Adrenal gland (tissue), 12 donors: ENCODE results near the gene EGLN3. TPM values are rescaled to one million over a fixed set of nuclear protein-coding genes. Genes with fewer than 3 reads are reported as not detected.
"Not testable (repeated sequence)": the region's sequence is repeated elsewhere in the genome, so short reads cannot be mapped to it uniquely, and the experiment has no call there.

Source experiments
- DNase-seq, 7 donors: peaks; one replicate each; pipeline ENCODE4 v3.0.0-alpha.2; 2019 to 2020
- H3K27ac ChIP-seq, 5 donors: fragments of 200-600 bp; sonication (generic) in 4 of 5; 1 replicate in 3 of 5; 2 replicates in 2 of 5; pipeline versions ENCODE4 v1.5.1 to v1.8.0; 2016 to 2020; ENCODE audit warnings: mild to moderate bottlenecking in 1 of 5
- H3K27me3 ChIP-seq: fragments of 200-600 bp; 2 replicates; pipeline ENCODE4 v1.8.0; 2021
- H3K36me3 ChIP-seq, 2 donors: fragments of 200-600 bp; replicated peaks in 1 of 2; 1 replicate in 1 of 2; 2 replicates in 1 of 2; pipeline versions ENCODE4 v1.5.1 to v1.8.0; 2018 to 2022
- H3K4me1 ChIP-seq, 2 donors: fragments of 200-600 bp; replicated peaks in 1 of 2; 1 replicate in 1 of 2; 2 replicates in 1 of 2; pipeline versions ENCODE4 v1.5.1 to v1.8.0; 2018 to 2021
- H3K4me3 ChIP-seq, 4 donors: fragments of 200-600 bp; sonication (generic) in 3 of 4; one replicate each; pipeline ENCODE4 v1.5.1; 2016 to 2018
- H3K9me3 ChIP-seq, 3 donors: fragments of 200-600 bp; sonication (generic) in 1 of 3; replicated peaks in 1 of 3; 1 replicate in 2 of 3; 2 replicates in 1 of 3; pipeline versions ENCODE4 v1.5.1 to v1.8.0; 2016 to 2021
- POLR2A ChIP-seq, 2 donors: fragments of 450-650 bp; IDR thresholded peaks; one replicate each; pipeline ENCODE4 v1.6.1; 2017; ENCODE audit warnings: antibody characterized with exemption in 2 of 2, mild to moderate bottlenecking in 2 of 2, moderate library complexity in 1 of 2
- WGBS, 4 donors: extraction: QIAGEN DNeasy Blood & Tissue Kit in 2 of 4; methylation state at CpG; one replicate each; pipeline versions ENCODE4 v1.1.5 to v1.1.7; 2013 to 2017; 5-methylcytosine and 5-hydroxymethylcytosine counted together
- intact Hi-C, 2 donors: fragments of 100-400 bp; cut with DNase I; formaldehyde crosslinking; loops; one replicate each; pipeline versions ENCODE4 v1.14.1 to v1.15.0; 2022 to 2023
- polyA plus RNA-seq, 3 donors: library from polyadenylated mRNA; stranded (reverse); fragments of 200-250 nt in 2 of 3; fragments of 350-450 nt in 1 of 3; fragmentation: Illumina TruSeq in 1 of 3; extraction: RNeasy Lipid Tissue Mini Kit (QIAGEN cat#74804) in 1 of 3; gene quantifications; one replicate each; pipeline ENCODE4 v1.2.3, GENCODE V29; 2013 to 2014
- total RNA-seq, 9 donors: library from RNA; depleted of rRNA in 4 of 9; stranded (reverse); fragments of >200 nt in 4 of 9; fragments of 120-200 nt in 1 of 9; fragmentation: NEBNext Ultra II Directional in 1 of 9; extraction: Animal tissue kit (Norgen Biotek cat#: 25700) in 1 of 9; gene quantifications; one replicate each; pipeline versions ENCODE4 v1.1.0 to v1.2.4, GENCODE V29; 2013 to 2023
- TF ChIP-seq, protein P1 (sequence below), 6 experiments: fragments of 450-650 bp in 4 of 6; fragments of 200-600 bp in 2 of 6; sonication (generic) in 1 of 6; IDR thresholded peaks; 1 replicate in 5 of 6; 2 replicates in 1 of 6; pipeline versions ENCODE4 v1.5.1 to v1.8.0; 2016 to 2021; ENCODE audit warnings: antibody characterized with exemption in 6 of 6, mild to moderate bottlenecking in 2 of 6, moderate library complexity in 1 of 6
- donor health status: healthy with polysubstance abuse.
- donor health status: Bipolar disorder and iron deficiency.
- donor health status: DM: yes; HTN: yes; CAD: no.
- donor health status: DM: no; HTN: no; CAD: no.
- donor health status: DM: no; HTN: no; CAD: no.
- donor health status: DM: yes; HTN: yes; CAD: no.

The EGLN3 gene
- total and polyA plus RNA-seq, 12 donors: 0.18 to 7.4 (median 0.78) TPM

DNA sequence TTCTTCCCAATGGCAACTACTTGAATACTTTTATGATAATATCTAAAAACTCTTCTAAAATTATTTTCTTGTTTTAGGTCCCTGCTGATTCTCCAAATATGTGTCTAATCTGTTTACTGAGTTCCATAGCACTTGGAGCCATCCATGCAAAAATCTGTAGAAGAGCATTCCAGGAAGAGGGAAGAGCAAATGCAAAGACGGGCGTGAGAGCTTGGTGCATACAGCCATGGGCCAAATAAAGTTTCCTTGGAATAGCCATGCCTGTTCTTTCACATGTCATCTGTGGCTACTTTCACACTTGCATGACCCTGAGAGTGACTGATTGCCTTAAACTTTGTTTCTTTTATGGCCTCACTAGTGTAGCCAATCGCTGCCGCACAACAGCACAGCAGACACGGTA, 13.0 kb upstream of the EGLN3 start:
- no peak for DNase-seq
- Histone ChIP-seq H3K36me3 (no peaks in the 10 kb centered on the region), H3K9me3 (no peaks in the 10 kb centered on the region), H3K4me3 (no peak overlapping the region), H3K4me1 (no peaks in the 10 kb centered on the region), H3K27me3 (peaks cover 5% of the 10 kb centered on the region), H3K27ac (no peak overlapping the region)
- intact Hi-C loops: no loop called here
- WGBS, 4 donors: 84 to 93% (median 86%) methylated on average over 5 of the region's 5 CpGs
- TF ChIP-seq POLR2A (IDR thresholded peaks at IDR 0.05): no peak

DNA sequence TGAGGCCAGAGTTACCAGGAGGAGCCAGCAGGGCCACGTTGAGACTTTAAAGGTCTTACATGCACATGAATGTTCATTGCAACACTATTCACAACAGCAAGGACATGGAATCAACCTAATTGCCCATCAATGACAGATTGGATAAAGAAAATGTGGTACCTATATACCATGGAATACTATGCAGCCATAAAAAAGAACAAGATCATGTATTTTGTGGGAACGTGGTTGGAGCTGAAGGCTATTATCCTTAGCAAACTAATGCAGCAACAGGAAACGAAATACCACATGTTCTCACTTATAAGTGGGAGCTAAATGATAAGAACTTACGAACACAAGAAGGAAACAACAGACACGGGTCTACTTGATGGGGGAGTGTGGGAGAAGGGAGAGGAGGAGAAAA, 11.6 kb upstream of the EGLN3 start:
- intact Hi-C loops, H3K27ac ChIP-seq, H3K36me3 ChIP-seq, H3K4me3 ChIP-seq, H3K4me1 ChIP-seq, DNase-seq, H3K9me3 ChIP-seq: not testable (repeated sequence)
- H3K27me3 ChIP-seq: peaks cover 10% of the 10 kb centered on the region
- WGBS, 4 donors: 61 to 77% (median 69%) methylated on average over 5 of the region's 5 CpGs

DNA sequence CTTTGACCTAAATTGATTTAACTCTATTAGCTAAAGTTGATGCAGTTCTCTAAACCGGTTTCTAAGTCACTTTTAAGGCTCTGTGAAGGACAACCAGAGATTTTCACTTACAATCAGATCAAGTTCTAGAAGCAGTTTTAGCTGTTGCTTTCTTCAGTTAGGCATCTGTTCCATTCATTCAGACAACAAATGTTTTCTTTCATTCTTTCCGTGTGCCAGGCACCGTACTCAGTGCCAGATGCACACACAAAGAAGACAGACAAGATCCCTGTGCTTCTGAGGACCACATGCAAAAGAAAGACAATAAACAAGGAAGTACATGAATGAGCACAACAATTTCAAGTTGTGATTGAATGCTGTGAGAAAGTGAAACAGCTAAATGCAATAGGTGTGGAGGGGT, 11.1 kb upstream of the EGLN3 start:
- intact Hi-C loops: no loop called here
- DNase-seq: no peak
- H3K27ac ChIP-seq: no peak overlapping the region
- no peaks in the 10 kb centered on the region for H3K4me1 ChIP-seq
- H3K27me3 ChIP-seq: peaks cover 10% of the 10 kb centered on the region
- H3K36me3 ChIP-seq: no peaks in the 10 kb centered on the region
- TF ChIP-seq POLR2A (IDR thresholded peaks at IDR 0.05): no peak
- WGBS, 4 donors: 58 to 72% (median 69%) methylated on average over 3 of the region's 3 CpGs
- no peak overlapping the region for H3K4me3 ChIP-seq
- no peaks in the 10 kb centered on the region for H3K9me3 ChIP-seq

DNA sequence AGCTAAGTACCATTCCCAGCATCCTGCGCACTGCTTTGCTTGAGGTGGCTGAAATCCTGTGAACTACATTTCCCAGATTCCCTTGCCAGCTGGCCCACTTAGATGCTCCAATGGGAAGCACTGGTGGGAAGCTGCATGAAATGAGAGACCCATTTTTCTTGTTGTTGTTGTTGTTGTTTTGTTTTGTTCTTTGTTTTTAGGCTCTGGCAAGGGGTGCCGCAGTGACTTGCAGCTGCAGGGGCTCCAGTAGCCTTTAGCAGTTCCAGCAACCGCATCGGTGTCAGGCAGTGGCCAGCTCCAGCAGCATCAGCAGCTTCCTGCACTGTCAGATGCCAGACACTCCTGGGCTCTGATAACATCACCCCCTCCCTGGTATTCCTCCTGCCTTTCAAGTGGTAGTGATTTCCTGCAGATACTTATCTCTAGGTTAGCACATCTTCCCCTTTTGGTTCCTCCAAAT, 8.8 kb upstream of the EGLN3 start:
- intact Hi-C loops: no loop called here
- Histone ChIP-seq H3K9me3 (no peaks in the 10 kb centered on the region), H3K4me3 (no peak overlapping the region), H3K27ac (no peak overlapping the region), H3K27me3 (peaks cover 10% of the 10 kb centered on the region), H3K4me1 (no peaks in the 10 kb centered on the region), H3K36me3 (no peaks in the 10 kb centered on the region)
- DNase-seq: no peak
- 48 to 61% (median 55%) methylated on average over 4 of the region's 4 CpGs for WGBS, 4 donors
- no peak for TF ChIP-seq POLR2A (IDR thresholded peaks at IDR 0.05)
- TF ChIP-seq, protein P1, sequence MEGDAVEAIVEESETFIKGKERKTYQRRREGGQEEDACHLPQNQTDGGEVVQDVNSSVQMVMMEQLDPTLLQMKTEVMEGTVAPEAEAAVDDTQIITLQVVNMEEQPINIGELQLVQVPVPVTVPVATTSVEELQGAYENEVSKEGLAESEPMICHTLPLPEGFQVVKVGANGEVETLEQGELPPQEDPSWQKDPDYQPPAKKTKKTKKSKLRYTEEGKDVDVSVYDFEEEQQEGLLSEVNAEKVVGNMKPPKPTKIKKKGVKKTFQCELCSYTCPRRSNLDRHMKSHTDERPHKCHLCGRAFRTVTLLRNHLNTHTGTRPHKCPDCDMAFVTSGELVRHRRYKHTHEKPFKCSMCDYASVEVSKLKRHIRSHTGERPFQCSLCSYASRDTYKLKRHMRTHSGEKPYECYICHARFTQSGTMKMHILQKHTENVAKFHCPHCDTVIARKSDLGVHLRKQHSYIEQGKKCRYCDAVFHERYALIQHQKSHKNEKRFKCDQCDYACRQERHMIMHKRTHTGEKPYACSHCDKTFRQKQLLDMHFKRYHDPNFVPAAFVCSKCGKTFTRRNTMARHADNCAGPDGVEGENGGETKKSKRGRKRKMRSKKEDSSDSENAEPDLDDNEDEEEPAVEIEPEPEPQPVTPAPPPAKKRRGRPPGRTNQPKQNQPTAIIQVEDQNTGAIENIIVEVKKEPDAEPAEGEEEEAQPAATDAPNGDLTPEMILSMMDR (IDR thresholded peaks at IDR 0.05): no peak

DNA sequence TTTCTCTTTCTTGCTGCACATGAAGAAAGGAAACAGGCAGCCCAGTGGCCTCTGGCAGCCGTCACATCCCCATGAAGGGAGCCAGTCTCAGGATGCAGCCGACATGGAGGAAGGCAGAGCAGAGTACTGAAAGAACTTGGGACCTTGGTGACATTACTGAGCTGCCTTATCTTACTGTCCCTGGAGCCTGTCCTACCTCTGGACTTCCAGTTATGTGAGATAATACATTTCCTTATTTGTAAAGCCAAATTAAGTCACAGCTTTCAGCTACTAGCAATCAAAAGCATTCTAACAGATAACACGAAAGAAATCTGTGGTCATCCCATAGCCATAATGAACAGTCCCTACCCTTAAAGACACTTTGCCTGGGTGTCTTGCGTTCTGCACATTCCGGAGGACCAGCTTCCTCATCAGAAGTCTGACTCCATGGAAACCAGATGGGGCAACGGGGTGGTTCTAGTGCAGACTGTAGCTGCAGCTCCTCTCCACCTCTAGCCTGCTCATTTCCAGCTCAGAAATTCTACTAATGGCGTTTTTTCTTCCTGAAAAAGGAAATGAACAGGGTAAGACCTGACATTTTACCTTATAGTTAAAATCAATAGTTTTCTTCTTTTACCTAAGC, 7.8 kb upstream of the EGLN3 start:
- Histone ChIP-seq H3K36me3 (no peaks in the 10 kb centered on the region), H3K27ac (no peak overlapping the region), H3K4me1 (no peaks in the 10 kb centered on the region), H3K4me3 (no peak overlapping the region), H3K9me3 (no peaks in the 10 kb centered on the region), H3K27me3 (peaks cover 10% of the 10 kb centered on the region)
- no peak for DNase-seq
- 71 to 79% (median 76%) methylated on average over 7 of the region's 7 CpGs for WGBS, 4 donors
- no peak for TF ChIP-seq POLR2A (IDR thresholded peaks at IDR 0.05)
- TF ChIP-seq, protein P1 (IDR thresholded peaks at IDR 0.05): no peak
- intact Hi-C loops: no loop called here

DNA sequence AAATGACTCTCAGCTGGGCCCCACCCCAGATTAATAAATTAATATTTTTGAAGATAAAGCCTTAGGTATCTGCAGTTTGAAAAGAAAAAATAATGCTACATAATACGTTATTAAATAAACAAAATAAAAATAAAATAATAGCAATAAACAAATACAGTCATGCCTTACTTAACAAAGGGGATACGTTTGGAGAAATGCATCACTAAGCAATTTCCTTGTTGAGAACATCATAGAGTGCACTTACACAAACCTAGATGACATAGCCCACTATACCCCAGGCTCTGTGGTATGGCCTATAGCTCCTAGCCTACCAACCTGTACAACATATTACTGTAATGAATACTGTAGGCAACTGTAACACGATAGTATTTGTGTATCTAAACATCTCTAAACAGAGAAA, 7.1 kb upstream of the EGLN3 start:
- intact Hi-C loops: no loop called here
- TF ChIP-seq, protein P1 (IDR thresholded peaks at IDR 0.05): no peak
- TF ChIP-seq POLR2A (IDR thresholded peaks at IDR 0.05): no peak
- 64 to 77% (median 75%) methylated on average over 3 of the region's 3 CpGs for WGBS, 4 donors

More for the DNA sequence above, 7.1 kb upstream of the EGLN3 start:
- H3K4me3 ChIP-seq: no peak overlapping the region
- H3K9me3 ChIP-seq: no peaks in the 10 kb centered on the region
- H3K4me1 ChIP-seq: no peaks in the 10 kb centered on the region
- no peak for DNase-seq
- H3K27me3 ChIP-seq: peaks cover 12% of the 10 kb centered on the region
- no peak overlapping the region for H3K27ac ChIP-seq
- H3K36me3 ChIP-seq: no peaks in the 10 kb centered on the region
